GM19328 (cell line): ENCODE data around the gene KRT4.
"Not testable (repeated sequence)": the region's sequence is repeated elsewhere in the genome, so short reads cannot be mapped to it uniquely, and the experiment has no call there.

Experiments
- ATAC-seq: cut with Tn5 transposase; IDR thresholded peaks from one replicate; pipeline ENCODE4 v1.9.1; 2021; ENCODE audit warnings: mild to moderate bottlenecking, moderate library complexity; ENCODE audit not compliant: unreplicated experiment

The KRT4 gene

GRCh38 chr12:52808573-52809160, 5.2 kb downstream of the KRT4 start:
- no peak for ATAC-seq

GRCh38 chr12:52807544-52808470, 6.1 kb downstream of the KRT4 start:
- no peak for ATAC-seq

DNA sequence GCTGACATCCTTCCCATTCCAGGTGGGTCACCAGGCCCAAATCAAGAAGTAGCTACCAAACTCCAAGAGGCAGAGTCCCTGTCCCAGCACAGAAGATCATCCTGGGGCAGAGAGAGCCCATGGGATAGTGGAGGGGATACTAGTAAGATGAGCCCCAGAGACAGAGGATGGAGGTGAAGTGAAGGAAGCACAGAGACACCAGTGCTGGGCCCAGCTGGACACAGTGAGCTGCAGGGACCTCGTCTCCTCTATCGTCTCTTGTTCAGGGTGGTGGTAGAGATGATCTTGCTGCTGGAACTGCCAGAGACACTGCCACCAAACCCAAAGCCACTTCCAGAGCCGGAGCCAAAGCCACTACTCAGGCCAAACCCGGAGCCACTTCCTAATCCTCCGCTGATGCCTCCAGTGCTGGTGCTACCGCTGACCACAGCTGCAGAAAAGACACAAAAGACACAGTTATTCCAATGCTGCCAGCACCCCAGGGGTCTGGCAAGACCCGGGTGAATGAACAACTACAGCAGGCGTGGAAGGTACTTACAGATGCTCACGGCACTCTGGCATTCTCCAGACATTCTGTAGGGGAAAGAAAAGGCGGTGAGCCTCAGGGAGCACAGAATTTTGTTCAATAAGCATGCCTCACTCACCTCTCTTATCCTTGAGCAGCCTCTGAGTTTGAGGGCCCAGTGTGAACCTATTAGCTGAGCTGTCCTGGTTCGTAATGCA, 6.9 kb downstream of the KRT4 start:
- ATAC-seq: no peak

- ATAC-seq: no peak
Measured at GRCh38 chr12:52806169-52806811, 7.6 kb downstream of the KRT4 start.

GRCh38 chr12:52805739-52806138, 8.2 kb downstream of the KRT4 start:
- no peak for ATAC-seq

- ATAC-seq: no peak
Measured at GRCh38 chr12:52805000-52805399, 8.9 kb downstream of the KRT4 start.

DNA sequence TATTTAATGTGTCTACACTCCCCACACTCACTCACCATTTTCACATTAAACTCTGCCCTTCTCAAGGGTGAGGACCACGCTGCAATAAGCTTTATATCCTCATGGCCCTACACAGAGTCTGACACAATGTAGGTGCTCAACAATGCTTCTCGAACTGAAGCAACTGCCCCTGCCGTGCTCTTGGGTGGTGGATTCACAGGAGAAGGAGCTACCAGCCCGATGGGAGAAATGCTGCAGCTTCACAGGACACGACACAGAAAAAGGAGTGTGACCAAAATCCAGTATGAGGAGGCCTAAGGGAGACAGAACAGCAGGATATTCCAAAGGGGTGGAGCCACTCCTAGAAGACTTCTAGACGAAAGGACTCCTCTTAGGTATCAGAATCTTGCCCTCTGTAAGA, 11.5 kb downstream of the KRT4 start:
- no peak for ATAC-seq

DNA sequence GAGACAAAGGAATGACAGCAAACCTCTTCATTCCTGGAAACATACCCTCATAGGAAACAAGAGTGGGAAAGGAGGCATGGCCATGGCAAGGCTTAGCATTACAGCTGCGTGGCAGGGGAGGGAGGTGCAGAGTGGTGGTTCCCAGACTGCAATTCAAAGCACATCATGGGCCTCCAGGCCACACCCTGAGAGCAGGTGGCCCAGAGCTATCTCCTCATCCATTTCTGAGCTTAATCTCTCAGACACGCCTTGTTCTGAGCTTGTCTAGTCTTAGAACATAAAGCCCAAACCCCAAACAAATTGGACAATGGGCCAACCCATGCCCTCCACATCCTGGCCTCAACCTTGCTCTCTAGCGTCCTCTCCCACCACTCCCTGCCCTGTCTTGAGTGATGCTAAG, 12.1 kb downstream of the KRT4 start:
- ATAC-seq: no peak

- no peak for ATAC-seq
Measured at GRCh38 chr12:52800259-52800917, 13.5 kb downstream of the KRT4 start.

- no peak for ATAC-seq
Measured at GRCh38 chr12:52799505-52800211, 14.3 kb downstream of the KRT4 start.

DNA sequence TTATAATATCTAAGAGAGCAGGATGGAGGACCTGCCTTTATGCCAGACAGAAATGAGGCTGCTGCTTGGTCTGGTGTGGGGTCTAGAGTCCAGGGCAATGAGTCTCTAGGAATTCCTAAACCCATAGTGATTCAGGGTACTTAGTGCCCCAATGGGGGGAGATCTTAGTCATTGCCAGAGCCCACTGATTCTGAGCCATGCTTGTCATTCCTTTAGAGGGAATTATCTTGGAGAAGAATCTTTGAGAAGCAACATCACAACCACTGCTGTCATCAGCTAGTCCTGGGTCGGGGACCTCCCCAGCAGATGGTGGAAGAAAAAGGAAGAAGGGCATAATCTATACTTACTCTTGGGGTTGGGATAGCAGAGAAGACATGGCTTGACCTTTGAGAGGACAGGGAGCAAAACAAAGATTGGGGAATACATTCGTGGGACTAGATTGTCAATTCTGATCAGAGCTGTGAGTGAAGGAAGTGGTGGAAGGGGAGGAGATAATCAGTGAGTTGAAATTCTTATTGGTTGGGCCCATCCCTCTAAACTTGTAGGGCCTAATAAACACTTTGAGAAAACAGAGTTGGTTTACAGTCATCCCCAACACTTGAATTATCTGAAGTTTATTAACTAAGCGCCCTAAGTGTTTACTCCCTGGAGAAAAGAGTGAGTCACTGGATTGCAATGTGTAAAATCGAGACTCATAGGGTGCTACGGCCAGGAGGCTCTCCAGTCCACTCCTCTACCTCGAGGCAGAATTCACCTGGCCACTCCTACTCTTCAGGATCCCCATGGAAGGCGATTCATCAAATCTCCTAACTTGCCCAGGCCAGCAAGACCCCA, 15.0 kb downstream of the KRT4 start:
- no peak for ATAC-seq

DNA sequence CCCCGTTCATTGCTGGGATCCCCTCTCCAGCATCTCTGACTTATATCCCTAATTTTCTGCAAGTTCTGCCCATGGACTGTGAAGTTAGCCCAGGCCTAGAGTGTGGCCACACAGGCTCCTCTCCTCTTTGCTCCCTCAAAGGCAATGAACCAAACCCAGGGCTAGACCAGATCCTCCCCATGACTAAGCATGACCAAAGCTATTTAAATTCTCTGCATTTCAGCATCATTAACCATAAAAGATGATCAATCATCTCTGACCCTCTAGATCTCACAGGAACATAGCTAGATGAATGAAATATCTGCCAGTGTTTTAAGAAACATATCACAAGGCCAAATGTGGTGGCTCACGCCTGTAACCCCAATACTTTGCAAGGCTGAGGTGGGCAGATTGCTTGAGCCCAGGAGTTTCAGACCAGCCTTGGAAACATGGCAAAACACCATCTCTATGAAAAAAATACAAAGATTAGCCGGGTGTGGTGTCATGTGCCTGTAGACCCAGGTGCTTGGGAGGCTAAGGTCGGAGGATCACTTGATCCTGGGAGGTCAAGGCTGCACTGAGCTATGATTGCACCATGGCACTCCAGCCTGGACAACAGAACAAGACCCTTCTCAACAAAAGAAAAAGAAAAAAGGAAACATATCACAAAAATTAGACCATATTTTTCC, 15.8 kb downstream of the KRT4 start:
- no peak for ATAC-seq

DNA sequence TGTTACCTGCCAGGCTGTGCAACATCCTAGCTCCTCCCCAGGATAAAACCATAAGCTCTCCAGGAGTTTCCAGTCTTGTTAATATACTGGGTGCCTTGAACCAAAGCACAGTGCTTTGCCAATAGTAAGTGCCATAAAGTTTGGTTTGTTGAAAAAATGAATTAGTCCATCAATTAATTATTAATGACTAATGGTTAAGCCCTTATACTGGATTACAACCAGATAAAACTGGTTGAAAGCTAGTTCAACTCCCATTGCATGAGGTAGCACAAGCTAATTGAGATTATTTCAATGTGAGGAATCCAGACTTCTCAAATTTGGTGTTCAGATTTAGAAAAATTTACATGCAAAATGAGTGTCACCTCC, 16.4 kb downstream of the KRT4 start:
- ATAC-seq: no peak

DNA sequence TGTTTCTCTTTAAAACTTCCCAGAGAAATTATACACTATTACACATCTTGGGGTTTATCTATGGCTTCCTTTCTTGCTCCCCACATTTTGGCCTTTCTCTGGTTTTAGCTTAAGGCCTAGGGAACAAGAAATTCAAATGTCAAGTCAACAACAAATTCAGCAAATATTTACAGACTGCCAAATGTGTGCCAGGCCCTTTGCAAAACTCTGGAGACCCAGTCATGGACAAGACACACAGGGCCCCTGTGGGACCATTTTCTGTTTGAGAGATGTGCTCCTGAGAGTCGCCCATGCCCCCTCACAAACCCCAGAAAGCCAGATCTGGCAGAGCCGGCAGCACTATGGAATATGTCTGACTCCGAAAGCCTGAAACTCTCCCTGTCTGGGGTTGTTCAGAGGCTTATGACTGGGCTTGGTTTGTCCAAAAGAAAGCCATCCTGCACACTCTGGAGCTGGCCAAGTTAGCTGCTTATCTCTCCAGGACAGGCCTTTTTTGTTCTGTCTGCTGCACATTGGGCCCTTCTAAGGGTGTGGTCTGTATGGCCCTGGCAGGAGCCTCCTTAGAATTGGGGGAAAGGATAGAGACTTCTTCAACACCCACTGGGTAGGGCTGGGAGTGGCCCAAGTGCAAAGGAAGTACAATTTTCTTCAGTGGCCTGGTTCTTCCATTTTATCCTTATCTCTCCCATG, 16.9 kb downstream of the KRT4 start:
- ATAC-seq: no peak

DNA sequence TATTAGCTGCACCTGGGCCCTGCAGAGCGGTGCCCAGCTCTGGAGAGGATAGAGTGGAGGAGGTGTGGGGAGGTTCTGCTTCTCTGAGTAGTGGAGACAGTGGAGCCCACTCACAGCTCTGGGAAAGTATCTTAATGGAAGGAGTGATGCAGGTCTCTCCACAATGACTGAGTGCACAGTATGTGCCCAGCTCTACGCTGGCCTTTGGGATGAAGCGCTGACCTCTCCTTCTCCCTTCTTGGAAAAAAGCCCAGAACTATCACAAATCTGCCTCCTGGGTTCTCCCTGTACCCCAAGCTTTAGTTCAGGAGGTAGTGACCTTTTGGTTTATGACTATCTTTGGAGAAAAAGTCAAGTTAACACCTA, 17.5 kb downstream of the KRT4 start:
- no peak for ATAC-seq

DNA sequence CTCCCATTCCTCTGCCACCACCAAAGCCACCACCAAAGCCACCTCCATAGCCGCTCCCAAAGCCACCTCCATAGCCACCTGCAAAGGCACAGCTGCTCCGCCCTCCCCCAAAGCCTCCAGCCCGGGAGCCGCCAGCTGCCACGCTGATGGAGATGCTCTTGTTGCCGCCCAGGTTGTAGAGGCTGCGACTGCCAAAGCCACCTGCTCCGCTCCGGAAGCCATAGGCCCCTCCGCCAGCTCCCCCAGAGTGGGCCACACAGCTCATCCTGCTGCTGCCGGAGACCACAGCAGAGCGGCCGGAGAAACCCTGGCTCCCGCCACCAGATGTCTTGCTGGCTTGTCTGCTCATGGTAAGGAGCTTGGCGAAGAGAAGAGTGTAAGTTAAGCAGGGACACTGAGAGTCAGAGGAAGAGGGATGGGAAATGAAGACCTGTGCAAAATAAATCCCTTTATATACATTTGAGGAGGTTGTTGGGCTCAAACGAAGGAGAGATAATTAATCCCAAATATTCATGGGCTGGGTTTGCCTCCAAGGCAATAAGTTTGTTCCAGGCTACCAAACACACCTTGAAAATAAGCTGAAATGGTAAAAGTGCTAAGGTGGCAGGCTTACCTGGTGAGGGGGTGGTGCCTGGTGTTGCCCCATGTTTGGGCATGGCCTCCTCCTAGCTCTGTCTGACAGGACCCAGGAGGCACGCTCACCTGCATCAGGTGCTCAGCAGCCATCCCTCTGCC, 18.1 kb downstream of the KRT4 start, which contains the start of gene KRT3:
Gene KRT3, minus strand, starts transcription at position 424 of the 735 bp plus-strand sequence. Its CDS starts 75 bp downstream, at position 349.
- no peak for ATAC-seq

GRCh38 chr12:52795332-52795674, 18.6 kb downstream of the KRT4 start:
- not testable (repeated sequence) for ATAC-seq
